Fibroblast of lung (primary cell): ENCODE measurements around the gene TLR8.

Source experiments
- CTCF ChIP-seq, 2 donors: IDR thresholded peaks in 1 of 2; conservative IDR thresholded peaks in 1 of 2; 1 replicate in 1 of 2; 2 replicates in 1 of 2; pipeline ENCODE4 v1.5.1; 2011 to 2012; ENCODE audit warnings: low read length in 2 of 2, control low read depth in 1 of 2, inconsistent platforms in 1 of 2, low read depth in 1 of 2, mild to moderate bottlenecking in 1 of 2
- EZH2 ChIP-seq: IDR thresholded peaks from 2 replicates; pipeline ENCODE4 v1.5.1; 2012; ENCODE audit warnings: low read length, control low read depth, mild to moderate bottlenecking; ENCODE audit errors: missing control alignments

- TF ChIP-seq CTCF (conservative IDR thresholded peaks at IDR 0.05 in 1 of 2, IDR thresholded peaks at IDR 0.05 in 1 of 2; ENCODE audit: low read depth in 1 of 2, low read length in 2 of 2) = no peak
- TF ChIP-seq EZH2 = no peak
Observed at GRCh38 chrX:12932244-12932643, 25.8 kb downstream of the TLR8 start.
